H7 (cell line): Measurements from ENCODE around the gene GABBR2. TPM values are rescaled to one million over a fixed set of nuclear protein-coding genes. Genes with fewer than 3 reads are reported as not detected.
"Not testable (repeated sequence)": the region's sequence is repeated elsewhere in the genome, so short reads cannot be mapped to it uniquely, and the experiment has no call there.

Source experiments
- DNase-seq: peaks from one replicate; pipeline ENCODE4 v3.0.0; 2012
- H3K27me3 ChIP-seq: 2 replicates; pipeline ENCODE4 v1.6.0; 2011; ENCODE audit warnings: mild to moderate bottlenecking, low read length; ENCODE audit not compliant: control insufficient read depth, insufficient read depth
- H3K36me3 ChIP-seq: replicated peaks from 2 replicates; pipeline ENCODE4 v1.5.1; 2011; ENCODE audit warnings: low read length; ENCODE audit not compliant: control insufficient read depth, insufficient read depth
- H3K4me3 ChIP-seq: 2 replicates; pipeline ENCODE4 v1.5.1; 2011; ENCODE audit warnings: low read depth, mild to moderate bottlenecking, control low read depth, low read length, moderate library complexity; ENCODE audit not compliant: insufficient read depth
- total RNA-seq: library from RNA; depleted of rRNA; stranded (reverse); fragments of >200 nt; shearing (Covaris generic); gene quantifications from 2 replicates; pipeline ENCODE4 v1.2.3, GENCODE V29; 2014

The GABBR2 gene
- total RNA-seq, 1 experiment from 2014 or later, result 0.66 TPM

- H3K27me3 ChIP-seq, DNase-seq, H3K36me3 ChIP-seq, H3K4me3 ChIP-seq: not testable (repeated sequence)
These were observed 23.9 kb downstream of the GABBR2 start for GRCh38 chr9:98684816-98685215.

- H3K36me3 ChIP-seq, result no peaks in the 10 kb centered on the region
- H3K27me3 ChIP-seq, result peaks cover 7% of the 10 kb centered on the region; the same call in 1 of the 2 replicates
- H3K4me3 ChIP-seq, result no peak overlapping the region
- peak; percentile 70 for DNase-seq
These were observed 30.4 kb downstream of the GABBR2 start for GRCh38 chr9:98678244-98678842.

GRCh38 chr9:98673681-98674080, 35.1 kb downstream of the GABBR2 start:
- Histone ChIP-seq H3K36me3 (no peaks in the 10 kb centered on the region), H3K4me3 (no peak overlapping the region), H3K27me3 (peaks cover 7% of the 10 kb centered on the region; the same call in 1 of the 2 replicates)
- no peak for DNase-seq

- no peak for DNase-seq
- H3K4me3 ChIP-seq, result no peak overlapping the region
These were observed 41.6 kb downstream of the GABBR2 start for GRCh38 chr9:98667005-98667640.

GRCh38 chr9:98665501-98665900, 43.2 kb downstream of the GABBR2 start:
- H3K36me3 ChIP-seq, result no peaks in the 10 kb centered on the region
- H3K4me3 ChIP-seq, result no peak overlapping the region
- no peak for DNase-seq
- H3K27me3 ChIP-seq, result no peaks in the 10 kb centered on the region

More at GRCh38 chr9:98667005-98667640, 41.6 kb downstream of the GABBR2 start:
- Histone ChIP-seq H3K36me3 (no peaks in the 10 kb centered on the region), H3K27me3 (no peaks in the 10 kb centered on the region)

GRCh38 chr9:98660541-98660940, 48.2 kb downstream of the GABBR2 start:
- H3K36me3 ChIP-seq, result no peaks in the 10 kb centered on the region
- no peak for DNase-seq
- H3K27me3 ChIP-seq, result no peaks in the 10 kb centered on the region
- no peak overlapping the region for H3K4me3 ChIP-seq

- no peak overlapping the region for H3K4me3 ChIP-seq
- H3K27me3 ChIP-seq, result no peaks in the 10 kb centered on the region
- H3K36me3 ChIP-seq, result no peaks in the 10 kb centered on the region
- no peak for DNase-seq
These were observed 49.8 kb downstream of the GABBR2 start for GRCh38 chr9:98658951-98659351.

GRCh38 chr9:98657897-98658296, 50.8 kb downstream of the GABBR2 start:
- H3K27me3 ChIP-seq, result no peaks in the 10 kb centered on the region
- no peak for DNase-seq
- H3K4me3 ChIP-seq, result no peak overlapping the region
- H3K36me3 ChIP-seq, result no peaks in the 10 kb centered on the region

- Histone ChIP-seq H3K4me3 (no peak overlapping the region), H3K36me3 (no peaks in the 10 kb centered on the region)
- no peak for DNase-seq
These were observed 52.2 kb downstream of the GABBR2 start for GRCh38 chr9:98656511-98656910.

GRCh38 chr9:98655428-98655827, 53.3 kb downstream of the GABBR2 start:
- H3K4me3 ChIP-seq, H3K36me3 ChIP-seq, DNase-seq, H3K27me3 ChIP-seq: not testable (repeated sequence)

More at GRCh38 chr9:98656511-98656910, 52.2 kb downstream of the GABBR2 start:
- H3K27me3 ChIP-seq, result no peaks in the 10 kb centered on the region

- no peaks in the 10 kb centered on the region for H3K27me3 ChIP-seq
- no peak overlapping the region for H3K4me3 ChIP-seq
- DNase-seq, result no peak
- no peaks in the 10 kb centered on the region for H3K36me3 ChIP-seq
These were observed 54.5 kb downstream of the GABBR2 start for GRCh38 chr9:98654247-98654646.

- H3K4me3 ChIP-seq, result no peak overlapping the region
- DNase-seq, result no peak
These were observed 56.0 kb downstream of the GABBR2 start for GRCh38 chr9:98652741-98653140.

GRCh38 chr9:98652302-98652701, 56.4 kb downstream of the GABBR2 start:
- no peak for DNase-seq
- no peak overlapping the region for H3K4me3 ChIP-seq
- no peaks in the 10 kb centered on the region for H3K27me3 ChIP-seq
- H3K36me3 ChIP-seq, result no peaks in the 10 kb centered on the region

More at GRCh38 chr9:98652741-98653140, 56.0 kb downstream of the GABBR2 start:
- Histone ChIP-seq H3K36me3 (no peaks in the 10 kb centered on the region), H3K27me3 (no peaks in the 10 kb centered on the region)

- Histone ChIP-seq H3K4me3 (no peak overlapping the region), H3K36me3 (no peaks in the 10 kb centered on the region), H3K27me3 (no peaks in the 10 kb centered on the region)
- DNase-seq, result no peak
These were observed 61.5 kb downstream of the GABBR2 start for GRCh38 chr9:98647236-98647635.

- Histone ChIP-seq H3K27me3 (no peaks in the 10 kb centered on the region), H3K4me3 (no peak overlapping the region), H3K36me3 (no peaks in the 10 kb centered on the region)
- DNase-seq, result no peak
These were observed 64.7 kb downstream of the GABBR2 start for GRCh38 chr9:98644011-98644410.
